Mucosa of rectum (tissue), 2 donors: ENCODE measurements around the gene FHOD3.

Source experiments
- H3K27ac ChIP-seq, 2 donors: one replicate each; pipeline ENCODE4 v1.7.0; 2013; ENCODE audit warnings: inconsistent platforms in 2 of 2, low read depth in 2 of 2, low read length in 2 of 2
- H3K27me3 ChIP-seq, 2 donors: one replicate each; pipeline ENCODE4 v1.7.0; 2013; ENCODE audit warnings: low read length in 2 of 2; ENCODE audit not compliant: control insufficient read depth in 2 of 2, insufficient read depth in 2 of 2
- H3K36me3 ChIP-seq, 2 donors: one replicate each; pipeline ENCODE4 v1.7.0; 2013; ENCODE audit warnings: low read length in 2 of 2; ENCODE audit not compliant: control insufficient read depth in 2 of 2, insufficient read depth in 2 of 2
- H3K4me1 ChIP-seq, 2 donors: one replicate each; pipeline ENCODE4 v1.7.0; 2013; ENCODE audit warnings: low read length in 2 of 2, mild to moderate bottlenecking in 1 of 2; ENCODE audit not compliant: control insufficient read depth in 2 of 2, insufficient read depth in 2 of 2
- H3K4me3 ChIP-seq, 2 donors: one replicate each; pipeline ENCODE4 v1.7.0; 2013; ENCODE audit warnings: low read length in 2 of 2
- H3K9ac ChIP-seq, 2 donors: one replicate each; pipeline ENCODE4 v1.7.0; 2013; ENCODE audit warnings: low read length in 2 of 2, low read depth in 1 of 2, mild to moderate bottlenecking in 1 of 2
- H3K9me3 ChIP-seq, 2 donors: one replicate each; pipeline ENCODE4 v1.7.0; 2013; ENCODE audit warnings: low read length in 2 of 2; ENCODE audit not compliant: control insufficient read depth in 2 of 2
- donor health status: healthy.
- donor health status: Normal muscosa, but diverticular disease.

The FHOD3 gene

GRCh38 chr18:36273347-36273746, 24.2 kb upstream of the FHOD3 start:
- Histone ChIP-seq H3K4me1 (no peaks in the 10 kb centered on the region), H3K4me3 (no peak overlapping the region), H3K27me3 (no peaks in the 10 kb centered on the region), H3K36me3 (no peaks in the 10 kb centered on the region), H3K27ac (no peak overlapping the region), H3K9me3 (no peaks in the 10 kb centered on the region), H3K9ac (no peak overlapping the region)

- Histone ChIP-seq H3K9me3 (no peaks in the 10 kb centered on the region), H3K27ac (no peak overlapping the region), H3K4me1 (no peaks in the 10 kb centered on the region), H3K27me3 (no peaks in the 10 kb centered on the region), H3K36me3 (no peaks in the 10 kb centered on the region), H3K9ac (no peak overlapping the region), H3K4me3 (no peak overlapping the region)
These were observed 23.3 kb upstream of the FHOD3 start for GRCh38 chr18:36274083-36274715.

GRCh38 chr18:36275561-36275960, 22.0 kb upstream of the FHOD3 start:
- Histone ChIP-seq H3K36me3 (no peaks in the 10 kb centered on the region), H3K9ac (no peak overlapping the region), H3K27me3 (no peaks in the 10 kb centered on the region), H3K4me1 (no peaks in the 10 kb centered on the region), H3K4me3 (no peak overlapping the region), H3K27ac (no peak overlapping the region), H3K9me3 (no peaks in the 10 kb centered on the region)

GRCh38 chr18:36279001-36279400, 18.5 kb upstream of the FHOD3 start:
- Histone ChIP-seq H3K27me3 (peaks cover 0 to 2% of the 10 kb centered on the region in 2 donors), H3K9me3 (no peaks in the 10 kb centered on the region), H3K27ac (no peak overlapping the region), H3K9ac (no peak overlapping the region), H3K36me3 (no peaks in the 10 kb centered on the region), H3K4me3 (no peak overlapping the region), H3K4me1 (no peaks in the 10 kb centered on the region)

- H3K4me1 ChIP-seq: no peaks in the 10 kb centered on the region
- H3K27me3 ChIP-seq: peaks cover 0 to 2% of the 10 kb centered on the region in 2 donors
- no peak overlapping the region for H3K9ac ChIP-seq
- no peaks in the 10 kb centered on the region for H3K36me3 ChIP-seq
- no peaks in the 10 kb centered on the region for H3K9me3 ChIP-seq
- H3K27ac ChIP-seq: no peak overlapping the region
- H3K4me3 ChIP-seq: no peak overlapping the region
These were observed 15.6 kb upstream of the FHOD3 start for GRCh38 chr18:36281936-36282335.

GRCh38 chr18:36283448-36283847, 14.1 kb upstream of the FHOD3 start:
- no peaks in the 10 kb centered on the region for H3K4me1 ChIP-seq
- no peak overlapping the region for H3K4me3 ChIP-seq
- no peaks in the 10 kb centered on the region for H3K36me3 ChIP-seq
- no peak overlapping the region for H3K9ac ChIP-seq
- H3K27me3 ChIP-seq: peaks cover 0 to 2% of the 10 kb centered on the region in 2 donors
- H3K27ac ChIP-seq: no peak overlapping the region
- H3K9me3 ChIP-seq: no peaks in the 10 kb centered on the region

- no peak overlapping the region for H3K9ac ChIP-seq
- no peaks in the 10 kb centered on the region for H3K36me3 ChIP-seq
- no peaks in the 10 kb centered on the region for H3K9me3 ChIP-seq
- H3K27ac ChIP-seq: no peak overlapping the region
- no peaks in the 10 kb centered on the region for H3K4me1 ChIP-seq
- peaks cover 0 to 2% of the 10 kb centered on the region in 2 donors for H3K27me3 ChIP-seq
- H3K4me3 ChIP-seq: no peak overlapping the region
These were observed 13.2 kb upstream of the FHOD3 start for GRCh38 chr18:36284268-36284667.

GRCh38 chr18:36284671-36285295, 12.7 kb upstream of the FHOD3 start:
- no peak overlapping the region for H3K4me3 ChIP-seq
- H3K36me3 ChIP-seq: no peaks in the 10 kb centered on the region
- H3K9ac ChIP-seq: no peak overlapping the region
- H3K4me1 ChIP-seq: no peaks in the 10 kb centered on the region
- H3K27ac ChIP-seq: no peak overlapping the region
- H3K27me3 ChIP-seq: peaks cover 0 to 2% of the 10 kb centered on the region in 2 donors
- H3K9me3 ChIP-seq: no peaks in the 10 kb centered on the region

- Histone ChIP-seq H3K27ac (no peak overlapping the region), H3K9me3 (no peaks in the 10 kb centered on the region), H3K4me1 (no peaks in the 10 kb centered on the region)
These were observed 9.9 kb upstream of the FHOD3 start for GRCh38 chr18:36287653-36288052.

GRCh38 chr18:36288689-36289088, 8.8 kb upstream of the FHOD3 start:
- Histone ChIP-seq H3K9ac (no peak overlapping the region), H3K27ac (no peak overlapping the region), H3K9me3 (no peaks in the 10 kb centered on the region), H3K36me3 (no peaks in the 10 kb centered on the region), H3K4me1 (no peaks in the 10 kb centered on the region), H3K4me3 (no peak overlapping the region), H3K27me3 (no peaks in the 10 kb centered on the region)

More at GRCh38 chr18:36287653-36288052, 9.9 kb upstream of the FHOD3 start:
- H3K36me3 ChIP-seq: no peaks in the 10 kb centered on the region
- no peak overlapping the region for H3K9ac ChIP-seq
- H3K4me3 ChIP-seq: no peak overlapping the region
- H3K27me3 ChIP-seq: peaks cover 0 to 2% of the 10 kb centered on the region in 2 donors
